HCT116 (cell line): ENCODE measurements around the gene CARNS1. TPM values are rescaled to one million over a fixed set of nuclear protein-coding genes. Genes with fewer than 3 reads are reported as not detected.
A peak's percentile ranks its signal among the peaks of the same experiment; 100 is the strongest.

Experiments
- ATAC-seq: fragments of 200-7000 bp; cut with Tn5 transposase; 2 replicates; pipeline ENCODE4 v1.9.1; 2020; ENCODE audit warnings: mild to moderate bottlenecking, moderate library complexity
- BruUV-seq: library from RNA; stranded (reverse); fragments of 400-500 nt; replicated peaks from 2 replicates; lab custom pipeline; 2021; lab: Mats Ljungman, UMichigan
- CTCF ChIA-PET: fragments of 300-600 bp; sonication (Branson Sonifier 250); formaldehyde crosslinking; loops from one replicate; lab custom pipeline; 2021; ENCODE audit warnings: antibody characterized with exemption; lab: Charles Lee
- POLR2A ChIA-PET: fragments of 300-600, 350-600 bp; sonication (Branson Sonifier 250); formaldehyde crosslinking; loops from one replicate; lab custom pipeline; 2021; ENCODE audit warnings: antibody characterized with exemption; lab: Charles Lee
- RAD21 ChIA-PET, 2 experiments: fragments of 300-600 bp; sonication (Branson Sonifier 250); formaldehyde crosslinking; loops; one replicate each; lab custom pipeline; 2023; ENCODE audit warnings: low total read pairs in 2 of 2; ENCODE audit not compliant: uncharacterized antibody in 2 of 2, unreplicated experiment in 2 of 2, low non-redundant PET in 1 of 2; lab: Charles Lee
- DNase-seq: peaks from one replicate; pipeline ENCODE4 v3.0.0-alpha.2; 2010; ENCODE audit warnings: low read depth, low spot score
- H2AFZ ChIP-seq: fragments of 200-600 bp; shearing (Covaris generic), sonication (generic); 2 replicates; pipeline ENCODE4 v1.6.1; 2017; ENCODE audit warnings: low read depth, mixed run types, mixed read lengths, antibody characterized with exemption, low read length; ENCODE audit not compliant: poor library complexity, severe bottlenecking
- H3K27ac ChIP-seq: 2 replicates; pipeline ENCODE4 v1.5.1; 2012; ENCODE audit warnings: low read depth, low read length
- H3K27me3 ChIP-seq: fragments of 200-600 bp; sonication (generic); 2 replicates; pipeline ENCODE4 v1.6.1; 2016; ENCODE audit warnings: mixed run types, low read length, mixed read lengths; ENCODE audit not compliant: insufficient read depth
- H3K36me3 ChIP-seq, 2 experiments: fragments of 200-500 bp in 1 of 2; fragments of 200-600 bp in 1 of 2; sonication (Bioruptor generic) in 1 of 2; sonication (generic) in 1 of 2; 2 replicates each; pipeline versions ENCODE4 v1.5.1 to v1.6.1; 2014 to 2016; ENCODE audit warnings: low read length in 2 of 2, inconsistent platforms in 1 of 2, mixed read lengths in 1 of 2, mixed run types in 1 of 2; ENCODE audit not compliant: insufficient read depth in 2 of 2, control insufficient read depth in 1 of 2
- H3K4me1 ChIP-seq, 2 experiments: fragments of 200-600 bp in 1 of 2; sonication (generic) in 1 of 2; 2 replicates each; pipeline versions ENCODE4 v1.5.1 to v1.6.1; 2012 to 2017; ENCODE audit warnings: low read length in 2 of 2, inconsistent platforms in 1 of 2, mild to moderate bottlenecking in 1 of 2, mixed read lengths in 1 of 2, mixed run types in 1 of 2, moderate library complexity in 1 of 2; ENCODE audit not compliant: insufficient read depth in 2 of 2, control insufficient read depth in 1 of 2
- H3K4me2 ChIP-seq: fragments of 200-600 bp; sonication (generic); 2 replicates; pipeline ENCODE4 v1.6.1; 2017; ENCODE audit warnings: mixed run types, low read length, mixed read lengths
- H3K4me3 ChIP-seq, 2 experiments: fragments of 200-600 bp in 1 of 2; sonication (generic) in 1 of 2; replicated peaks in 1 of 2; 2 replicates each; pipeline ENCODE4 v1.5.1; 2011 to 2016; ENCODE audit warnings: low read length in 2 of 2, control low read depth in 1 of 2, low read depth in 1 of 2, mild to moderate bottlenecking in 1 of 2, mixed read lengths in 1 of 2, mixed run types in 1 of 2
- H3K79me2 ChIP-seq: fragments of 200-600 bp; sonication (generic); 2 replicates; pipeline ENCODE4 v1.6.1; 2017; ENCODE audit warnings: mild to moderate bottlenecking, mixed run types, low read length, moderate library complexity, mixed read lengths; ENCODE audit not compliant: insufficient read depth
- H3K9ac ChIP-seq: fragments of 200-600 bp; sonication (generic); 2 replicates; pipeline ENCODE4 v1.6.1; 2016; ENCODE audit warnings: low read length, mixed read lengths
- H3K9me2 ChIP-seq: fragments of 200-600 bp; sonication (generic), shearing (Covaris generic); 2 replicates; pipeline ENCODE4 v1.6.1; 2017; ENCODE audit warnings: mixed run types, mild to moderate bottlenecking, moderate library complexity; ENCODE audit not compliant: insufficient read depth
- H3K9me3 ChIP-seq, 2 experiments: fragments of 200-500 bp in 1 of 2; fragments of 200-600 bp in 1 of 2; sonication (Bioruptor generic) in 1 of 2; sonication (generic) in 1 of 2; 2 replicates each; pipeline ENCODE4 v1.6.1; 2014 to 2017; ENCODE audit warnings: low read length in 2 of 2, mixed read lengths in 2 of 2, inconsistent platforms in 1 of 2, low read depth in 1 of 2, mild to moderate bottlenecking in 1 of 2, mixed run types in 1 of 2, moderate library complexity in 1 of 2; ENCODE audit not compliant: control insufficient read depth in 1 of 2, insufficient read depth in 1 of 2
- H4K20me1 ChIP-seq: fragments of 200-600 bp; sonication (generic), shearing (Covaris generic); 2 replicates; pipeline ENCODE4 v1.6.1; 2017; ENCODE audit warnings: mixed run types, mild to moderate bottlenecking, moderate library complexity; ENCODE audit not compliant: insufficient read depth
- ATF3 ChIP-seq: IDR thresholded peaks from 2 replicates; pipeline ENCODE4 v1.6.1; 2012
- CBX3 ChIP-seq: IDR thresholded peaks from 2 replicates; pipeline ENCODE4 v1.6.1; 2012; ENCODE audit warnings: low read depth
- CTCF ChIP-seq, 3 experiments: fragments of 200-600 bp in 1 of 3; sonication (generic) in 1 of 3; IDR thresholded peaks in 2 of 3; conservative IDR thresholded peaks in 1 of 3; 2 replicates each; pipeline ENCODE4 v1.5.1; 2012 to 2017; ENCODE audit warnings: low read depth in 2 of 3, low read length in 2 of 3, antibody characterized with exemption in 1 of 3, borderline replicate concordance in 1 of 3, control low read depth in 1 of 3, mild to moderate bottlenecking in 1 of 3, mixed read lengths in 1 of 3, mixed run types in 1 of 3, moderate library complexity in 1 of 3; ENCODE audit not compliant: insufficient read depth in 1 of 3
- JUND ChIP-seq: IDR thresholded peaks from 2 replicates; pipeline ENCODE4 v1.6.1; 2012
- MAX ChIP-seq: IDR thresholded peaks from 2 replicates; pipeline ENCODE4 v1.6.1; 2012
- POLR2AphosphoS5 ChIP-seq: IDR thresholded peaks from 2 replicates; pipeline ENCODE4 v1.6.1; 2011; ENCODE audit warnings: mild to moderate bottlenecking, low read depth, low read length, moderate library complexity
- RAD21 ChIP-seq: IDR thresholded peaks from 2 replicates; pipeline ENCODE4 v1.6.1; 2012; ENCODE audit warnings: low read depth, mild to moderate bottlenecking
- ZFX ChIP-seq: fragments of 450-650 bp; IDR thresholded peaks from 2 replicates; pipeline ENCODE4 v1.6.1; 2017
- ZNF274 ChIP-seq: fragments of 200-500 bp; sonication (Bioruptor generic); IDR thresholded peaks from 2 replicates; pipeline ENCODE4 v1.6.1; 2014; ENCODE audit warnings: mild to moderate bottlenecking, low read depth, low read length, inconsistent platforms
- intact Hi-C: fragments of 100-400 bp; cut with micrococcal nuclease; formaldehyde crosslinking; loops from 2 replicates; pipeline ENCODE4 v1.10.0; 2022
- total RNA-seq: library from RNA; stranded (reverse); gene quantifications from one replicate; pipeline ENCODE4 v1.2.1, GENCODE V29; 2021; ENCODE audit not compliant: unreplicated experiment

Gene CARNS1
- total RNA-seq, 1 experiment from 2014 or later: 1.0 TPM

DNA sequence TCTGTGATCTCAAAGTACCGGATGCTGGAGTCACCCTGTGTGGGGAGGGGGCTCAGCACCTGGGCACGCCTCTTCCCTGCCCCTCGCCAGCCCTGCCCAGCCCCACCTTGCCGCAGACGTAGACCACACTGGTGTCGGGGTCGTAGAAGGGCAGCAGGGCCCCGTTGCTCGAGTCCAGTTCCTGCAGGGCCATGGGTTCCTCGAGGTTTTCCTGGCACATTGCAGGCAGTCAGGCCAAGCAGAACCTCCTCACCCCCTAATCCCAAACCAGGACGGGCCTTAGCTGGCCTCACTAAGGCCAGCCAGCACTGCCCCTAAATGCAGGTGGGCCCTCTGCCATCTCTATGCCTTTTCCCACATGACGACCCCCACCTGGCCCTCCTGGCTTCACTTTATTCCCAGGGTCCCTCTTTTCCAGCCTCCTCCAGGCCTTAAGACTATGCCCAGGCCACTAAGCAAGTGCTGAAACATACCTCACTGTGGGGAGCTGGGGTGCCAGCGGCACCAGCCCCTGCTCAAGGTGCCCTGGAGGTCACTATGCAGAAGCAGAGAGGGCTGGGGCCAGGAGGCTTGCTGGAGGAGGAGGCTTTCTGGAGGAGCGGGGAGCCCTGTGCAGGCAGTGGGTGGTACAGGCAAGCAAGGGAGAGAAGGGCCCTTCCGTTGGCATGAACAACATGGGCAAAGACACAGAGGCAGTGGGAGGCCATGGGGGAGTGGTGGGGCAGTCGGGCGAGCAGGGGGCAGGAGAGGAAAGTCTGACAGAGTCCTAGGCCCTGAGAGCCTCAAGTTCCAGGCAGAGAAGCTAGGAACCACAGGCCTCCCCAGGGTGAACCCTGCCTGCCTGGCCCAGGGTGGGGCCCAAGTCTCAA is 25.0 kb downstream of the CARNS1 start:
- no TSS peak for BruUV-seq
- no peak for DNase-seq
- intact Hi-C loops: no loop called here
- H3K4me1 ChIP-seq: peaks cover 6 to 35% of the 10 kb centered on the region in 2 experiments; a peak in 3 of 4 replicates
- H3K9me3 ChIP-seq: no peaks in the 10 kb centered on the region
- H3K4me3 ChIP-seq: no peak overlapping the region
- no peaks in the 10 kb centered on the region for H3K27me3 ChIP-seq
- ChIA-PET RAD21 (interaction anchor here in 1 of 2 experiments (0.7 kb wide), 1 partner anchor 155 kb away, joined by 3 read pairs; no protein-coding TSS in a partner anchor), CTCF (no interaction called here), POLR2A (no interaction called here)
- H3K4me2 ChIP-seq: no peak overlapping the region
- H3K36me3 ChIP-seq: peaks cover 0 to 2% of the 10 kb centered on the region in 2 experiments; a peak in 1 of 4 replicates
- H3K9me2 ChIP-seq: no peaks in the 10 kb centered on the region
- no peak for ATAC-seq
- peaks cover 7% of the 10 kb centered on the region; the same call in 1 of the 2 replicates for H3K79me2 ChIP-seq
- no peaks in the 10 kb centered on the region for H4K20me1 ChIP-seq
- no peak overlapping the region for H3K9ac ChIP-seq
- no peak overlapping the region for H2AFZ ChIP-seq
- TF ChIP-seq MAX (no peak), CTCF (IDR thresholded peaks at IDR 0.05 in 2 of 3, conservative IDR thresholded peaks at IDR 0.05 in 1 of 3; ENCODE audit: borderline replicate concordance in 1 of 3, insufficient read depth in 1 of 3, low read depth in 2 of 3, low read length in 2 of 3) (no peak), CBX3 (no peak), JUND (no peak), ZFX (no peak), POLR2AphosphoS5 (no peak), ATF3 (no peak), RAD21 (no peak), ZNF274 (no peak)
- peak overlapping the region; percentile 26; the same call in 1 of the 2 replicates for H3K27ac ChIP-seq
